GM11168 (cell line): ENCODE results near the gene CDKL4.
"Not testable (repeated sequence)": the region's sequence is repeated elsewhere in the genome, so short reads cannot be mapped to it uniquely, and the experiment has no call there.

ENCODE experiments used
- in situ Hi-C: fragments of 300-500 bp; cut with MboI; formaldehyde crosslinking; loops from one replicate; pipeline ENCODE4 v1.12.0; 2022; ENCODE audit warnings: low sequenced_read_pairs; ENCODE audit not compliant: unreplicated experiment

Gene CDKL4

DNA sequence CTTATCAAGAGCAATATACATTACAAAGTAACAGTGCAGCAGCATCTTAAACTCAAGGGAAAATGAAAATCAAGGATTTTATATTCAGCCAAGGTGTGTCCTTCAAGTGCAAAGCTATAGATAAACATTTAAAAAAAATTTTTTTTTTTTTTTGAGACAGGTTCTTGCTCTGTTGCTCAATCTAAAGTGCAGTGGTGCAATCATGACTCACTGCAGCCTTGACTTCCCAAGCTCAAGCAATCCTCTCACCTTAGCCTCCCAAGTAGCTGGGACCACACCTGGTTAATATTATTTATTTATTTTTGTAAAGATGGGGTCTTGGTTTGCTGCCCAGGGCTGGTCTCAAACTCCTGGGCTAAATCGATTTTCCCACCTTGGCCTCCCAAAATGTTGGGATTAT lies 9.0 kb downstream of the CDKL4 start:
- in situ Hi-C loops = no loop called here

DNA sequence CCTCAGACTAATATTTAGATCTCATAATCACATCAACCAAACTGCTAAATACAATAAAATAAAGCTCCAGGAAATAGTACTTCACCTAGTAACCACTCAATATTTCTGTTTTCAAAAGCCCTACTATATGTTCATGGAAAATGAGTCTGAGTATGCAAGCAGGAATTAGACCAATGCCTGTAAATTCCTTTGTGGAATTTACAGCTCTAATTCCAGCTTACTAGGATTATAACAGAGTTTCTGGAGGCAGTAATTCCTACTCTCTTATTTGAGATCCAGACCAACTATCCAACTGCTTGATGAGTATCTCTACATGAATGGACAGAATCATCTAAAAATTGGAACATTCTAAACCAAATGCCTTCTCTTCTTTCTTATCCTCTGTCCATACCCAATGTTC lies 11.6 kb downstream of the CDKL4 start:
- in situ Hi-C loops = no loop called here

DNA sequence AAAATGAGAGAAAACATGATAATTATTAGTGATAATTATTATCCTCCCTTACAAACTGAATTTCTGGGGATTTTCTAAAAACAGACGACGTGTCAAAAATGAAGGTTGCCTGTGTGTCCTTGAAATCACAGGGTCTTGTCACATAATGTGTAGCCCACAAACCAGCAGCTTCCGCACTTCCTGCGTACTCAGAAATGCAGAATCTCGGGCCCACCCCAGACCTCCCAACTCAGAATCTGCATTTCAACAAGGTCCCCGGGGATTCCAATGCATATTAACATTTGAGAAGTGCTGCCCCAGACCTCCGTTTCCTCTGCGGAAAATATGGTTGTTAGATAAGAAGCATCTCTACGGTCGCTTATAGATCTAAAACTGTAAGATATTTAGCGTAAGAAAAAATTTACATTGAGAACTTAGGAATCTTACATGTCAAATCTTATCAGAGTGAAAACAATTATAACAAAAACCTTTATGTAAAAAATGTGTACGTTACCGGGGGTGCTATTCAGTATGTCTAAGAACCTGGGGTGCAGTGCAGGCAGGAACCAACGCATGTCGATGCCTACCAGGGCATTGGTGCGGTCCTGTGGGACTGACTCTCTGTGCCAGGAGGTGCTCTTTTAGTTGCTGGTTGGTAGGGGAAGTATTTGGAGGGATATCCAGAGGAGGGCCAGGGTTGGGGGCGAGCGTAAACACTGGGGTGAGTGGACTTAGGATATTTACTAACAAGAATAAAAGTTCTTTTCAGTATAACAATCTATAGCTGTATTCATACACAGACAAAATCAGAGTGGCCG lies 15.2 kb downstream of the CDKL4 start:
- in situ Hi-C loops = loop anchor here (5.0 to 10.0 kb wide), 2 partner anchors 104 to 281 kb away; partner anchors contain the start of gene SOS1

DNA sequence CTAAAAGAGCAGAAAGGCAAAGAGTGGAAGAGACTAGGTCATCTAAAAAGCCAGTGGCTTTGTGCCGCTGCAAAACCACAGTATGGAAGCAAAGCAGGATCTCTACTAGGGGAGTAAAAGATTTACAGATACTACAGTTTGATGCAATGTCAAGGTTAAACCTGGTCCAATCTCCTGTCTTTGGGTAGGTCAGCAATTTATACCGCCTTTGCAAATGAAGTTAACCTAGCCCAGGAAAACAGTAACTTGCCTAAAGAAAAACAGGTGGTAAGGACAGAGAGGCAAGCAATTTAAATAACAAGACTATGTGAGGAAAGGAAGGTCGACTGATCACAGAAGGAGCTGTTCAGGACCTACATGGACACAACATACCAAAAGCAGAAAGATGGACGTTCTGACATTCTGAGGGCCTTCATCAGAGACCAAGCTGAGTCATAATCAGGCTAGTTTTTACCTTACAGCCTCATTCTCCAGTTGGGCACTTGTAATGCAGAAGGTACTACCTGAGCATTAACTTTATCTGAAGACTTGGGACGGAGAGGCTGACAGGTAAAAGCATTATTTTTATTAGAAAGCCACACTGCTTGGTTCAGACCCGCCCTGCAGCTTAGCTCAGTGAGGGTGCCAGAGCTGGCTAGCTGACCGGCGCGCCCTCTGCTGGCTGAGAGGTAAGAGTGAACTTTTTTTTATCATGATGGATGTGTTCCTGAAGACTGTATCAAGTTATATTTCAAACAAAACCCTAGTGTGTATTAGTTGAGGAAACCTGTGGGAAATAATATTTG lies 15.9 kb downstream of the CDKL4 start:
- in situ Hi-C loops = loop anchor here (5.0 to 10.0 kb wide), 2 partner anchors 103 to 281 kb away; partner anchors contain the start of gene SOS1

DNA sequence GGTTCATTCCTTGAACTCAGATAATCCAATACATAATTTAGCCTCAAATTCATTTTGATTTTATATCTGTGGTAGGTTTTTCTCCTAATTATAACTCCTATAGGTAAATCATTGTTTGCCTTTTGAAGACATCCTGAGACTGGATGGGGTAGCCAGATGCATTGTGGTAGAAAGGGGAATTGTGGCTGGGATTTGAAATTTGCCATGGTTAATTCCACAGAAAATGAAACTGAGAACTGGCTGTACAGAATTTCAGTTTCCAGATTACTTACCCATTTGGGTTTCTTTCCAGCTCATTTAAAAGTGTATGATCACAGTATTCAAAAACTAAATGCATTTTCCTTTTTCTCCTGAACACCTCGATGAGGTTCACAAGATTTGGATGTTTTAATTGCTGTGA lies 18.2 kb downstream of the CDKL4 start:
- in situ Hi-C loops = loop anchor here (5.0 to 10.0 kb wide), 2 partner anchors 101 to 278 kb away; partner anchors contain the start of gene SOS1

DNA sequence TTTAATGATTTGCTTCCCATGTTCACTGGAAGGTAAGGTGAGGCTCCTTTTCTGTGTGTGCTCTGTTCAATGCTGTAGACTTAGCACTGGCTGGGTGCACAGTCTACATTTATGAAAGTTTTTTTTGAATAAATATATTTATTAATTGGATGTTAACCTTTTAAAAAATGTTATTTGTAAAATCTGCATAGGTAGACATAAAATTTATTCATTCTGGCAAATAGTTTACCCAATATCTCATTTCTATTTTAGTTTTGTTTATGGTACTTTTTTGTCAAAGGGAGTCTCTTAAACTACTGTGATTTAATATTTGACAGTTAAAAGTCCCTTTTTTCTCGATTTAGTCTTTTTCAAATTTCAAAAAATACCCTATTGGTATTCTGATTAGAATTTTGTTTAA lies 19.9 kb downstream of the CDKL4 start:
- in situ Hi-C loops = loop anchor here (5.0 to 10.0 kb wide), 2 partner anchors 99 to 162 kb away; partner anchors contain the start of gene SOS1

DNA sequence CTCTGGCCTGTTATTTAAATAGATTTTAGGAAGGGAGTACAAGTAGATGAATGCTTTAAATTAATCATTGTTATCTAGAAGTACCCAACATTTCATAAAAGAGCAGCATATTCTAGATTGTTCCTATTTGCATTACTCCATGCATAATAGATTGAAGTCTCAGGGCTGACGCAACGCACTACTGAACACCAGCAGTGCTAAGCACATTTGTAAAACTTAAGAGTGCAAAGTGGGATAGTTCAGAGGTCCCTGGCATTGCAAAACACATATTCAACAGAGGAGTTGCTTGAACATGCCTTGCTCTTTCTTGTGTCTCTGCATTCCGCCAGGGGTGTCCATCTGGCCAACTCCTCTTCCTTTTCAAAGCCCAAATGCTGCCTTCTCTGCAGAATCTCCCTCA lies 22.3 kb downstream of the CDKL4 start:
- in situ Hi-C loops = loop anchor here (5.0 to 10.0 kb wide), 2 partner anchors 97 to 159 kb away; partner anchors contain the start of gene SOS1

DNA sequence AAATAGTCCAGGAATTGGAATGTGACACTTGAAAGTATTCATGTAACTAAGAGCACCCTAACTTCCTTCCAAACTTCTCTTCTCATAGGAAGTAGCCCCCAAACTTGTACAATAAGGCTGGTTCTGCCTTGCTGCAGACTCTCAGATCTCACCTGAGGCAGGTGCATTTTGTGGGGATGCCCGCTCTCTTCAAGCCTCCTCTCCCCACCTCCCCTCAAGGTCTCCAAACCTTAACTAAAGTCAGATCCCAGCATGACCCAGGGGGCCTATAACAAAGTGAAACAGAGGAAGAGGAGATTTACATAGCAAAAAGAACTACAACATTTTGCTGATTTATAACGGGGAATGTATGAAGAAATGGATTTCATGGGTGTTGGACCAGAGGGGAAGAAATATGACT lies 23.6 kb downstream of the CDKL4 start:
- in situ Hi-C loops = loop anchor here (5.0 to 10.0 kb wide), 2 partner anchors 95 to 158 kb away; partner anchors contain the start of gene SOS1

DNA sequence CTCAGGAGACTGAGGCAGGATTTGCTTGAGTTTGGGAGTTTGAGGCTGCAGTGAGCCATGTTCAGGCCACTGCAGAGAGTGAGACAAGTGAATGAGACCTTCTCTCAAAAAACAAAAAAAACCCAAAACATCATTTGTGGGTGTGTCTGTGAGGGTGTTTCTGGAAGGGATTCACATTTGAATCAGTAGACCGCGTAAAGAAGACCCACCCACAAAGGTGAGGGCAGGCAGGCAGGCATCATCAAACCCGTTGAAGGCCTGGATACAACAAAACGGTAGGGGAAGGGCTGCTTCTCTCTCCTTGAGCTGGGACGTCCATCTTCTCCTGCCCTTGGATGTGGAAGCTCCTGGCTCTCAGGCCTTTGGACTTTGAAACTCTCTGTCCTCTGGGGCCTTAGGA lies 25.4 kb downstream of the CDKL4 start:
- in situ Hi-C loops = no loop called here

DNA sequence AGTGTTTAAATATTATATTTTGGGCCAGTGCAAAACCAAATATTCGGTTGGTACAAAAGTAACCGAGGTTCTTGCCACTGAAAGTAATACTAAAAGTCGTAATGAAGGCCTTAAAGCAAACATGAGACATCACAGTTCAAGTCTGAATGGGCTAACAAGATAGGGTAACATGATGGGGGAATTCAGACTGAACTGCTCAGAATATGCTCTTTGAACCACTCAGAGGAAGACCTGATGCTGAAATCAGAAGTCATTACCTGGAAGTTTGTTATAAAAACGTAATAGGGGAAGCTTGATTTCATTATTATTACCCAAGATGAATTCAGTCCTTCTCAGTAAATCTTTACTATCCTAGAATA lies 26.6 kb downstream of the CDKL4 start:
- in situ Hi-C loops = no loop called here

DNA sequence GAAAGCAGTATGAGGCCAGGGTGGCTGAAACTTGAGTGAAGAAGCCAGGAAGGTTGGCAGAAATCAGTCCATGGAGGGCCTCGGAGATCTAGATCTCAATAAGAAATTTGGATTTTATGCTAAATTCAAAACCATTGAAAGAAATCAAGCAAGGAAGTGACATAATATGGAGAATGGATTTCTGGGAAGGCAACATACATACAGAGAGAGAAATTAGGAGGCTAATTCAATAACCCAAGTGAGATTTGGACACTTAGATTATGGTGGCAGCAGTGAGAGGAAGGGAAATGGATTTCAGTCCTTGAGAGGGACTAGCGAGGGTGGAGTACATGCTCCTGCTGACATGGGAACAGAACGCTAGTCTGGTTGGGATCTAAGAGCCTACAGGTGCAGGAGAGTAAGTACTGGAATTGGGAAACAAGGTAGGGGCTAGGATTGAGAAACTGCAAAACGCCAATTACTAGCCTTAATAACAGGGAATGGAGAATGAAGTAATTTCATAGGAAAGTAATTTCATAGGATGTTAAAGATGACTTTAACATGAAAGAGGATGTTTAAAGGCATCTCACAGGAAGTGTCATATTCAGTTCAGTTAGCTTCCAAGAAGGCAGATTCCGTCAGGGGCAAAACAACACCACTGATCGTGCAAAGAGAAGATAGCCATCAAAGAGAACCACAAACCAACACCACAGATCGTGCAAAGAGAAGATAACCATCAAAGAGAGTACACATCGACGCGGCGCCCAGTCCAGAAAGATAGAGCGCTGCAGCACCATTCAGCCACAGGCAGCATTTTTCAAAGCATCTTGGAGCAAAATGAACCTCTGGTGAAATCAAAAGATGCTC lies 27.2 kb downstream of the CDKL4 start:
- in situ Hi-C loops = no loop called here

DNA sequence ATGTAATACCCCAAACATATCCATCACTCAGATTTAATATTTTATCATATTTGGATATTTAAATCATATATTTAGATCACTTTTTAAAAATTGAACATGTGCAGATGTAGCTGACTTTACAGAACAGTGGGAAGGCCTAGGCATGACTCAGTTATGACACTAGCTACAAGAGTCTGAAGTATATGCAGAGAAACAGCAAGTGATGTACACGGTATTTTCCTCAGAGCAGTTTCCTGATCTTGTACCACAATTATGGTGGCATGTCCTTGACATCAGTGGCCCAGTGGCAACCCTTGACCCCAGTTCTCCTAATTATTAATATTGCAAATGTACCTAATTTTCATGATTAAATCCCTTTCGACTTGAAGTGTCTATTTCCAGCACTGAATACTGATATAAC lies 28.2 kb downstream of the CDKL4 start:
- in situ Hi-C loops = no loop called here

DNA sequence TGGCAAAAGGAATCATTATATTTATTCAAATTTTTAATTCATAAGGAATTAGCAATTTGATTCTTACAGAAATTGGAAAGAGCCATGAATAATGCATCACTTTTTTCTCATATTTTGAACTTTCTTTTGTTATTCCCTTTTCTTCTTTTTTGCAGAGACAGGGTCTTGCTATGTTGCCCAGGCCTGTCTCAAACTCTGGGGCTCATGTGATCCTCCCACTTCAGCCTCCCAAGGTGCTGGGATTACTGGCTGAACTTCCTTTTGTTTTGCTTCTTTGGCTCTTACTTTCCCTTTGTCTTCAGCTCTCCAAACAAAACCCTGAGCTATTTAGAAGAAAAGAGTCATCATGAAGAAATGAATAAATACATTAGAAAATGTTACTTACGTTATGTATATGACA lies 30.8 kb downstream of the CDKL4 start:
- in situ Hi-C loops = no loop called here

DNA sequence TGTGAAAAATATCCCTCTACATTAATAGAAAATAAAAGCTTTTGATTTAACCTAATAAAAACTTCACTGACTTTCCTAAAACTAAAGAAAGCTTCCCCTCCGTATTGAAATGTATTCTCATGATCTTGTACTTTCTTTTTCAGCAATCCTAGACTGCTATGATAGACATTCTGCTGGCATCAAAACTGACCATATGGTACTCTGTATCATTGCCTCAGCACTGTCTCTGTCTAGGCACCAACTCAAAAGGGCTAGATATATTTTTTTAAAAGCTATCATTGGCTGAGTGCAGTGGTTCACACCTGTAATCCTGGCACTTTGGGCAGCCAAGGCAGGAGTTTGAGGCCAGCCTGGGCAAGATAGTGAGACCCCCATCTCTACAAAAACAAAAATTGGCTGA lies 32.9 kb downstream of the CDKL4 start:
- in situ Hi-C loops = no loop called here

DNA sequence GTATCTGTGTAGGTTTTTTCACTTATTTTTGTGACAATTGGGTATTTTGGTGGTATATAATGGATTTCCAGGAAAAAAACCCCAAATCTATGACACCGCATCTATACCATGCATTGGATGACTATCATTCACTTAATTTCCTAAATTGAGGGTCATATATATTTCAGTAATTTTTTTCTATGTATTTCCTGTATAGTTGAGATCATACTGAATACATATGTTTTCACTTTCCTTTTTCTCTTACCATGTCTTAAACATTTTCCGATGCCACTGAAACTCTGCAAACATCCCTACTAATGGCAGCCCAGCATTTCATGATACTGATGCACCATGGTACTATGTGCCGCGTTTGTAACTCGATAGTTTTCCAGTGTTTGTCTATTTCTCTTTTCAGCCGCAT lies 40.4 kb downstream of the CDKL4 start:
- in situ Hi-C loops = no loop called here

DNA sequence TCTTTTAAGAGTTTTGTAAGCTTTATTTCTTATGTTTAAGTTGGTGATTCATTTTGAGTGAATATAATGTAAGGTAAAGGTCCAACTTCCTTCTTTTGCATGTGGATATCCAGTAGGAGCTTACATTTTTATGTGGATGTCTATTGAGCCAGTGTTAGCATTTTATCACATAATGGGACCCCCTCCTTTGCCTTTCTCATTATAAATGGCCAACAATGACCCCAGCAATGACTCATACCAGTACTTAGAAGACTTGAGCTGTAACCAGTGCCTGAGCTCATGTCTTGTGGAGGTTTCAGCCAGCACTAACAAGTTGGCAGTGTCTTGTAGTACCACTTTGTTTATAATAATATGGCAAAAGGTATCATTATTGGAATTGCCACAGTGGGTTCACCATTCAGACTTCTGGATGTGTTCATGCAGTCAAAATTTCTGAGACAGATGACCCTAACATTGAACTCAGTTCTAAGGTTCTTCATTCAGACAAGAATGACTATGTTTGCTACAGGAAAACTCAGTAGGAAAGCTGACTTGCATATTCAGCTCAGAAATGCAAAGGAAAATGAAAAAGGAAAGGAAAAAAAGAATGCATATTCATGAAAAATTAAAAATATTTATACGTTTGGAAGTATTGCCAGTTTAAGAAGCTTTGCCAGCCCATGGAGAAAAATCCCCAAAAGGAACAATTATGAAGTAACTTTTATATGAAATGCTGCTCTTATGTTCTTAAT lies 41.0 kb downstream of the CDKL4 start:
- in situ Hi-C loops = no loop called here

DNA sequence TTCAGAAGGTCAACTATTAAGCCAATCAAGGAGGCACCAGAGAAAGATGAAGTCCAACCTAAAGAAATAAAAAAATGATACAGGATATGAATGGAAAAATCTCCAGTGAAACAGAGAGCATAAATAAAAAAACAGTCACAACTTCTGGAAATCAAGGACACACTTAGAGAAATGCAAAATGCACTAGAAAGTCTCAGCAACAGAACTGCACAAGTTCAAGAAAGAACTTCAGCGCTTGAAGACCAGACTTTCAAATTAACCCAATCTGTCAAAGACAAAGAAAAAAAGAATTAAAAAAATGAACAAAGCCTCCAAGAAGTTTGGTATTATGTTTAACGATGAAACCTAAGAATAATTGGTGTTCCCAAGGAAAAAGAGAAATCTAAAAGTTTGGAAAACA lies 46.8 kb downstream of the CDKL4 start:
- in situ Hi-C loops = not testable (repeated sequence)

DNA sequence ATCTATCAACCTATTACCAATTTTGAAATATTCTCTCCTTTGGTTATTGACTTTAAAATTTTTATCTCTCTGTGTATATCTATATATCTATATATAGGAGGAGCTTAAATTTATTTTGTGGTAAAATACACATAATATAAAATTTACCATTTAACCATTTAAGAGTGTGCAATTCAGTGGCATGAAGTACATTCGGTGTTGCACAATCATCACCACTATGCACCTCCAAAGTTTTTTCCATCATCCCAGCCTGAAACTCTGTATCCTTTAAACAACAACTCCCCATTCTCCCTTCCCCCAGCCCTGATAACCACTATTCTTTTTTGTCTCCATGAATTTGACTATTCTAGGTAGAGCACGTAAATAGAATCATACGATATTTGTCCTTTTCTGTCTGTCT lies 49.1 kb downstream of the CDKL4 start:
- in situ Hi-C loops = no loop called here

DNA sequence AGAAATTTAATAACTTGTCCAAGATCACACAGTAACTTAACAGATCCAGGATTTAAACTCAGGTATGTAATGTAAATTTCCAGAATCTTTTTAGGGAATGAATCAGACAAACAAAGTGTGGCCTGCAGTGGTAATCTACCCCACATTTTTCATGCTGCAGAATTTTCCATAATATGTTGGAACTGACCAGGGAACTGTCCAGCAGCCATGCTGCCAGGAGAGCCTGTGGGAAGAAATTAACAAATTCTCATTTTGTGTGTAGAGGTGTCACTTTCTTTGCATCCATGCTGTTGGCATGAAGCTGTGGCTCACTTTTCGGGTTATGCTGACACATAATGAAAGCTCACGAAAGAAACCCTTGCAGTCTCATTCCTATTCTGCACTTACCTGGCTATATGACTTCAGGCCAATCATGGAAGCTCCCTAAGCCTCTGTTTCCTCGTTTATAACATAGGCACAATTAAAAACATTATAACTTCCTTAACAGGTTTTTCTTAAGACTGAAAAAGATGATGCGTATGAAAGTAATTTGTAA lies 54.7 kb downstream of the CDKL4 start:
- in situ Hi-C loops = no loop called here
